ENCODE results near the gene SUPT3H.

GRCh38 chr6:45400021-45400420 lies 22.3 kb upstream of the SUPT3H start:
- TF ChIP-seq CTCF (conservative IDR thresholded peaks at IDR 0.05 in 1 of 2, IDR thresholded peaks at IDR 0.05 in 1 of 2; ENCODE audit: extremely low read depth in 1 of 2, insufficient read depth in 1 of 2, low read depth in 1 of 2, low read length in 2 of 2) (no peak), EZH2 (IDR thresholded peaks at IDR 0.05; ENCODE audit: borderline replicate concordance, low read length) (peak; percentile 44)

All from mammary epithelial cell (primary cell).